ENCODE measurements around the gene CLEC18B. TPM values are rescaled to one million over a fixed set of nuclear protein-coding genes. Genes with fewer than 3 reads are reported as not detected.
"Not testable (repeated sequence)": the region's sequence is repeated elsewhere in the genome, so short reads cannot be mapped to it uniquely, and the experiment has no call there.

The CLEC18B gene
- total RNA-seq, 1 donor from 2014 or later = 0.41 TPM

DNA sequence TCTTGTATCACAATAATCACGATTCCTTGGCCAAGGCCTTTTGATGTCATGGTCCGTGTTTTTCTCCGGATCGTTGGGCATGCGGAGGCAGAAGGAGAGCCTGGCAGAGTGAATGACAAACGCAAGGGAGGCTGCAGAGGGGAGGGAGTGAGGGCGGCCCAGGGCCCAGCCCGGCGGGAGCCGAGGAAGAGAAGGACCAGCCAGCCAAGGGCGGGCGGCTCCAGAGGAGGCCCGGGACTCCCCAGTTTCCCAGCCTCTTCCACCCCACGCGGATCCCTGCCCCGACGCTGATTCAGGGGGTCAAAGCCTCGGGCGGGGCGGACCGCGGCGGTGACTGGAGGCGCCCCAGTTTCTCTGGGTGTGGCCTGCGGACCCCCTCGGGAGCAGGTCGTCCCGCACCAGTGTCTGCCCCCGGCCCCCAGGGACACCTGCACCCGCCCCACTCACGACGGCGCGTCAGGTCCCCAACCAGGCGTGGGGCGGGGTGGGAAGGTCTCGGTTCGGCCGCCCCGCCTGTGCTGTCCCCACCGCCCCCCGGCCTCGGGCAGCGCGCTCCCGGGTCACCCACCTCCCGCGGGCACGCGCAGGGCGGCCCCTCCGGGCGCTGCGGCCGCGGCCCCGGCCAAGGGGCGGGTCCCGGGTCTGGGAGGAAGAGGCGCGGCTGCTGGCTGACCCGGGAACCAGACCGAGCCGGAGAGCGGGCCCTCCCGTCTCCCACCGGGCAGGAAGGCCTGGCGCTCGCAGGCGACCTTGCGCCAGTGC, 14.5 kb downstream of the CLEC18B start:
- DNase-seq = not testable (repeated sequence)

DNA sequence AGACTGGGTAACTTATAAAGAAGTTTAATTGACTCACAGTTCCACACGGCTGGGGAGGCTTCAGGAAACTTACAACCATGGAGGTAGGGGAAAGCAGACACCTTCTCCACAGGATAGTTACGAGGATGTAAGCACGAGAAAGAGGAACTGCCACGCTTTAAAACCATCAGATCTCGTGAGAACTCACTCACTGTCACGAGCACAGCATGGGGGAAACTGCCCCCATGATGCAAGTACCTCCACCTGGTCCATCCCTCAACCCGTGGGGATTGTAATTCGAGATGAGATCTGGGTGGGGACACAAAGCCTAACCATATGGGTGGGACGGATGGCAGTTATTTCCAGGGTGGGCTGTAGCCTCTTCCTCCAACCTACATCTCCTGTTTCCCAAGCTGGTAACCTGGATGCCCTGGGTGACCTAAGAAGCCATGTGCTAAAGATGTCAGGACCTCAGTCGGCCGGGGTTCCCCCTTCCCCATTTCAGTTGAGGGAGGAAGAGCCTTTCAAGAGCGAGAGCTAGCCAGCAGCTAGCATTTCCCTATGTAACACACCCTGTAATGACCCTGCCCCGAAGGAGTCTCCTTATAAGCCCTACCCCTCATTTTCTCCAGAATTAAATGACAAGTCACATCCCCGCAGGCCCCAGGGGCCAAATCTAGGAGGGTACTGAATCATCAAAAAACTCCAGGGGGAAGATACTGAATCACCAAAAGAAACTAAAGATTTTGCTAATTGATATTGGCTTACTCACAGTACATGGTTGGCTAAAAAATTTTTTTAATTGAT, 16.9 kb downstream of the CLEC18B start:
- DNase-seq = not testable (repeated sequence)

DNA sequence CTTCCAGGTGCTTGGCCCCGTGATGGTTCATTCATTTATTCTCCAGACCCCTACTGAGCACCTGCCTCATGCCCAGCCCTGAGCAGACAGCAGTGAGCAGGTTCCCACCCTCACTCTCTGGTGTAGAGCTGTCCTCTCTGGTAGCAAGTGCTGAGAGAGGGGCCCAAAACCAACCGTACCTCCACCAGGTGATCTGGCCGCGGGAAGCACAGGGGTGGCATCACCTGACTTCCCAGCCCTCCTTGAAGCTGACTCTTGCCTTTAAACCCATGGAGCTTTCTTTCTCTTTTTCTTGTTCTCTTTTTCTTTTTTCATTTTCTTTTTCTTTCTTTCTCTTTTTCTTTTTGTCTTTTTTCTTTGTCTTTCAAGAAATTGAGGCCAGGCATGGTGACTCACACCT, 21.0 kb downstream of the CLEC18B start:
- not testable (repeated sequence) for DNase-seq

DNA sequence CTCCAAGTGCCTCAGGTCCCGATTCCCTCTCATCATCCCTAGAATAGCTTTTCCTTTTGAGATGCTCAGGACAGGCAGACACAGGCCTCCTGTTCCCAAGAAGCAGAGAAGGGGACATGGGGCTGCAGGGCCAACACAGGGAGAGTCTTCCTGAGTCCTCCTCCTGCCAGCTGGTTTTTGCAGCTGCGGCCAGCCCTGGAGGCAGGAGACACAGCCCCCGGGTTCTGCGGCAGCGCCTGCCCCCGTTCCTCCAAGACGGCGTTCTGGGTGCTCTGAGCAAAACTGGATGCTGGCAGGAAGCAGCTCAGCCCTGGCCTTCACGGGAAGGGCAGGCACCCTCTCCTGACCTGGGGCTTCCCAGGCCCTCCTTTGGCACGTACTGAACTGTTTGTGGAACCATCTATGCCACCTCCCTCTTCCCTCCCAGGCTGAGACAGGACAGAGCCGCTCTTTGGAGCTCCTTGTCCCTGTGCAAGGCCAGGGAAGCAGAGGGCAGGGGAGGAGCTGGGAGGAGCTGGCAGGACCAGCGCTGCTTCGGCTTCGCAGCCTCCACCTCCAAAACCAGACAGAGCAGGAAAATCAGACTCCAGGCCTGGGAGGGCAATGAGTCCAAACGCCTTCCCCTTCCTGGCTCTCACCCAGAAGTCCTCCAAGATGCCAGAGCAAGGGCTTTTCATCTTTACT, 22.9 kb downstream of the CLEC18B start:
- peak; percentile 21 for DNase-seq

DNA sequence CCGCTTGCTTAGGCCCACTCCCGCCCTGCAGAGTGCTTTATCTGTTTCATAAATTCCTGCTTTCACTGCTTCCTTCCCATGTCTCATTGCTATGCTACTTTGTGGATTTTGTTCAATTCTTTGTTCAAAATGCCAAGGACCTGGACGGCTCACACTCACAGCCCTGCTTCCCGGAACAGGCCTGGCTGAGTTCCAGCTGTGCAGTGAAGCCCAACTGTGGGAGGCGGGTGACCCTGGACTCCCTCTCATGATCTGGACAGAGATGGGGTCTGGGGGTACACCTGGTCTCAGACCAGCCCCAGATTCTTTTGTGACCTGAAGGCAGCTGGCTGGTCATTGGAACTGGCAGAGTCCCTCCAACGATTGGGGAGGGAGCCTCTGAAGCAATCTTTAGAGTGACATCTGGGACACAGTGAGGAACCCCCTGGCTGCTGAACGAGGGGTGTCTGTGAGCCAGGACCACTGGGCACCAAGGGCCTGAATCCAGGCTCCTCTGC, 24.7 kb downstream of the CLEC18B start:
- peak; percentile 16 for DNase-seq

DNA sequence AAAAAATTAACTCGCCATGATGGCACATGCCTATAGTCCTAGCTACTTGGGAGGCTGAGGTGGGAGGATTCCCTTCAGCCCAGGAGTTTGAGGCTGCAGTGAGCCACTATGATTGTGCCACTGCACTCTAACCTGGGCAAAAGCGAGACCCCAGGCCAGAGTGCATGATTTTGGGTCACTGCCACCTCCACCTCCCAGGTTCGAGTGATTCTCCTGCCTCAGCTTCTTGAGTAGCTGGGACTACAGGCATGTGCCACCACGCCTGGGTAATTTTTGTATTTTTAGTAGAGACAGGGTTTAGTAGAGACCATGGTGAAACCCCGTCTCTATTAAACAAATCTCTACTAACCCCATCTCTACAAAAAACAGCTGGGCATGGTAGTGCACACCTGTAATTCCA, 26.7 kb downstream of the CLEC18B start:
- not testable (repeated sequence) for DNase-seq

DNA sequence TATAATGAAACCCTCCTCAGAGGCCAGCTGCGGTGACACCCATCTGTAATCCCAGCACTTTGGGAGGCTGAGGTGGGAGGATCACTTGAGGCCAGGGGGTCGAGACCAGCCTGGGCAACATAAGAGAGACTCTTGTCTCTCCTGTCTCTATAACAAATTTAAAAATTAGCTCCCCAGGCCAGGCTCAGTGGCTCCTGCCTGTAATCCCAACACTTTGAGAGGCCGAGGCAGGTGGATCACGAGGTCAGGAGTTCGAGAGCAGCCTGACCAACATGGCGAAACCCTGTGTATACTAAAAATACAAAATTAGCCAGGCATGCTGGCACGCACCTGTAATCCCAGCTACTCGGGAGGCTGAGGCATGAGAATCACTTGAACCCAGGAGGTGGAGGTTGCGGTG, 27.1 kb downstream of the CLEC18B start:
- DNase-seq = not testable (repeated sequence)

DNA sequence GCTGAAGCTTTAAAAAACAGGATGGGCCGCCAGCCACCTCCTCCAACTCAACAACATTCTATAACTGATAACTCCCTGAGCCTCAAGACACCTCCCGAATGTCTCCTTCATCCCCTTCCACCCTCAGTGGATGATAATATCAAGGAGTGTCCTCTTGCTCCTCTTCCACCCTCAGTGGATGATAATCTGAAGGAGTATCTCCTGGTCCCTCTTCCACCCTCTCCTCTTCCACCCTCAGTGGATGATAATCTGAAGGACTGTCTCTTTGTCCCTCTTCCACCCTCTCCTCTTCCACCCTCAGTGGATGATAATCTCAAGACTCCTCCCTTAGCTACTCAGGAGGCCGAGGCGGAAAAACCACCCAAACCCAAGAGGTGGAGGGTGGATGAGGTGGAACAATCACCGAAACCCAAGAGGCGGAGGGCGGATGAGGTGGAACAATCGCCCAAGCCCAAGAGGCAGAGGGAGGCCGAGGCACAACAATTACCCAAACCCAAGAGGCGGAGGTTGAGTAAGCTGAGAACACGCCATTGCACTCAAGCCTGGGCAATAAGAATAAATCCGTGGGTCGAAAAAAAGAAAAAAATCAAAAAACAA, 29.7 kb downstream of the CLEC18B start:
- not testable (repeated sequence) for DNase-seq

DNA sequence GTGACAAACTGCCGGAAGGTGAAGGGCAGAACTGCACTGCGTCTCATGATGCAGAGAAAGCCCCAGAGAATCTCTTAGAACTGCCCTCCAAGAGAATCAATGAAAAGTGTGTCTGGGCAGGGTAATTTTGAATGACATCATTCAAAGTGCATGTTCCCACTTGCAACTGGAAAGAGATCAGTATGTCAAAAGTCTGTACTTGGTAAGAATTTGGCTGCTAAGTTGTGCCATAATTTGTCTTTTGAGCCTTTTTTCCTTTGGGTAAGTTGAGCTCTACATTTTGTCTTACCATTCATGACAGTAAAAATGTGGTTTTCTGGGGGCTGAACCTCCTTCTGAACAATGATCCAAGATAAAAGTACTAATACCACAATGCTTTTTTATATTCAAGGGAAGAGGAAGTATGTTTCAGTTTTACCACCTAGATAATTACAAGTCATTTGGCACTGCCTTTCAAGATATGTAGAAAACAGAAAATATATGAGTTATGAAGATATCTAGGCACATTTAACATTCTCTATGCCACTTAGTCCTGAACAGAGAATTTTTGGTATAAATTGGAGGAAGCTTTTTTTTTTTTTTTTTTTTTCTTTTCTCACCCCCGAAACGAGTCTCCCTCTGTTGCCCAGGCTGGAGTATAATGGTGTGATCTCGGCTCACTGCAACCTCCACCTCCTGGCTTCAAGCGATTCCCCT, 38.8 kb downstream of the CLEC18B start:
- not testable (repeated sequence) for DNase-seq

DNA sequence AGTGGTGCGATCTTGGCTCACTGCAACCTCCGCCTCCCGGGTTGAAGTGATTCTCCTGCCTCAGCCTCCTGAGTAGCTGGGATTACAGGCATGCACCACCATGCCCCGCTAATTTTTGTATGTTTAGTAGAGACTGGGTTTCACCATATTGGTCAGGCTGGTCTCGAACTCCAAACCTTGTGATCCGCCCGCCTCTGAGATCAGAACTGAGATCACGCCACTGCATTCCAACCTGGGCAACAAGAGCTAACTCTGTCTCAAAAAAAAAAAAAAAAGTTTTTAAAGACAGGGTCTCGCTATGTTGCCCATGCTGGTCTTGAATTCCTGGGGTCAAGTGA, 47.5 kb downstream of the CLEC18B start:
- not testable (repeated sequence) for DNase-seq

DNA sequence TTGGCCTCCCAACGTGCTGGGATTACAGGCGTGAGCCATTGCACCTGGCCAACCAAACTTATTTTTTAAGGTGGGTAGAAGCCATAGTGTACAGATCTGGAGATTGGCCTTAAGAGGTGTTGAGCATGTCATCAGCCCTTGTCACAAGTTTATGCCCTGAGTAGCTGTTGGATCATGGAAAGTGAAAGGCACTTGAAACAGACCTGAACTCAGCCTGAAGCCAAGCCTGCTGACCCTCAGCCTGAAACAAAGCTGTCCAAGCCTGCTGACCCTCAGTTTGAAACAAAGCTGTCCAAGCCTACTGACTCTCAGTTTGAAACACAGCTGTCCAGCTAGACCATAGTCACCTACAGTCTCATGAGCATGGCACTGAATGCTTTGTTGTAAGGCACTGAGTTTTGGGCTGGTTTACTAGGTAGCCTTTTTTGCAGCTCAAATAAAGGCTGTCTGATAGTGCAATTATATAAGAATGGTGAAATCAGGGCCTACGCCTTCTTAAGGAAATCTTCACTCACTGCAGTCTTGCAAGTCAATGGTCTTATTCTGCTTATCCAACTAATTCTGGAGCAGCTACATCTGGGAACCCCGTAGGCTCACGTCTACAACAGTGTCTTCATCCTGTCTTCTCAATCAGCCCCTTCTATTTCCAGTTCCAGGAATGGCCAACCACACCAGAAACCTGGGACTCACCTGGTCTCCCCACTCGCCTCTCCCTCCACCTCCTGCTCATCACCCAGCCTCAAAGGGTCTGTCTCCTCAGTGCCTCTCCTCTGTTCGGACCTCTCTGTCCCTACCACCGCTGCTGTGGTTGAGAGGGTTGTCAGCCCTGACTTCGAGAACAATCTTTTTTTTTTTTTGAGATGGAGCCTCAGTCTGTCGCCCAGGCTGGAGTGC, 48.1 kb downstream of the CLEC18B start:
- DNase-seq = no peak

DNA sequence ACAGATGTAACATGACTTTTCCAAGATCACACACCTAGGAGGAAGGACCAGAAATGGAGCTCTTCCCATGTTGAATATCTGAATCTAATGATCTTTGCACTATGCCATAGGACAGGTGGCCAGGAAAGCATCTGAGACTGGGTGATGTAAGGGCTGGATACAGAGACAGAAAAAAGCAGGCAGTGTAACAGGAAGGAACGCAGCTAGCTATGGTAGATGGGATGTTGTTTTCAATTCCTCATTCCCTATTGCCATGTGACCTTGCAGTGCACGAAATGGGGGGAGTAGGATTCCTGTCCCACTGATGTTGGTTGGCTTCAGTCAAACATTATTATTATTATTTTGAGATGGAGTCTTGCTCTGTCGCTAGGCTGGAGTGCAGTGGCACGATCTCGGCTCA, 48.9 kb downstream of the CLEC18B start:
- DNase-seq = no peak

DNA sequence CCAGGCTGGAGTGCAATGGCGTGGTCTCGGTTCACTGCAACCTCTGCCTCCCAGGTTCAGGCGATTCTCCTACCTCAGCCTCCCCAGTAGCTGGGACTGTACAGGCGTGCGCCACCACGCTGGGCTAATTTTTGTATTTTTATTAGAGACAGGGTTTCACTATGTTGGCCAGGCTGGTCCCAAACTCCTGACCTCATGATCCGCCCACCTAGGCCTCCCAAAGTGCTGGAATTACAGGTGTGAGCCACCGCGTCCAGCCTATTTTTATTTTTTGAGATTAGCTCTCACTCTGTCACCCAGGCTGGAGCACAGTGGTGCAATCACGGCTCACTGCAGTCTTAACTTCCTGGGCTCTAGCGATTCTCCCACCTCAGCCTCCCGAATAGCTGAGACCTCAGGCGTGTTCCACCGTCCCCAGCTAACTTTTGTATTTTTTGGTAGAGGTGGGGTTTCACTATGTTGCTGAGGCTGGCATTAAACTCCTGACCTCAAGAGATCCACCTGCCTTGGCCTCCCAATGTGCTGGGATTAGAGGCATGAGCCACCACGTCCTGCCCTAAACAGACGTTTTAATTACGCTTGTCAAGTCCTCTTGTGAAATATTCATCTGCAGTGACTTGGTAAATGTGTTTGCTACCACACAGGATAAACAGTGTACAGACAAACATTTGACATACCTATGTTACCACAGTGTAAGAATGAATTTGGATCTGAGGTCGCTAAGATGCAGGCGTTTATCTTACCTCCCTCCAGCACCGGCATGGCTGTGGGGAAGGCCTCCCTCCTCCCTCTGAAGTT, 50.7 kb downstream of the CLEC18B start:
- DNase-seq = not testable (repeated sequence)

DNA sequence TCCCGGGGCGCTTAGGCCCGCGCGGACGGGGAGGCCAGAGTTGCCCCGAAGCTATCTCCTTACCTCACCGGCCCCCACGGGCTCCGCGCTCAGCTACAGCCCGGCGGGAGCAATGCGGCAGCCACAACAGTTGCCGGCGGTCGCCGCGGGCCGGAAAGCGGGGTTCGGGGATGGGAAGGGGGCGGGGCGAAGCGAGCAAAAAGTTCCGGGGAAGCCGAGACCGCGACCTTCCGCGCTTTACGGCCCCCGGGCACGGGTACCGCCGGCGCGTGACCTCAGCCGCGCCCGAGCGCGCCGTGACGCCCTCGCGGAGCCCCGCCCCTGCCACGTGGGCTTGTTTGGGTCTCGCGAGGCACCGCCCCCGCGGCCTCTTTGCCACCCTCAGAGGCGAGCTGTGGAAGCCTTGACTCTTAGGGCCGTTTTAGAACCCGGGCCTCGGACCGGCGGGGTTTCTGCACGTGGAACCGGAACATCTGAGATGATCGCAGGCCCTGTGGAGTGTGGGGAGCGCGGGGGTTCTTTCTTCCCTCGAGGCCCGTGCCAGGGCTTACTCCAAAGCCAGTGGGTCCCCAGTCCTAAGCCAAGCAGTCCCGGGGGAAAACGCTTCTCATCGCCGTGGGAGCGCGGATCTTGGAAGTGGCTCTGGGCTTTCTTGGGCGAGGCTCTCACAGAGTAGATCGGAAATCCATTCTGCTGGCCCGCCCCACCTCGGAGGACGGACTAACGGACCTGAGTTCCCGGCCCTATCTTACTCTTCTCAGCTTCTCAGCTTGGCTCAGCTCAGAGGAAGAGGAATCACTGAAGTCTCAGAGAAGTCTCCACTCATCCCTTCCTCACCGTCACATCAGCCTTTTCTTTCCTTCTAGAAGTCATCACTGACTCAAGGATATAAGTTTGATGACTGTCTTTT, 53.0 kb downstream of the CLEC18B start:
- peak; percentile 96 for DNase-seq

DNA sequence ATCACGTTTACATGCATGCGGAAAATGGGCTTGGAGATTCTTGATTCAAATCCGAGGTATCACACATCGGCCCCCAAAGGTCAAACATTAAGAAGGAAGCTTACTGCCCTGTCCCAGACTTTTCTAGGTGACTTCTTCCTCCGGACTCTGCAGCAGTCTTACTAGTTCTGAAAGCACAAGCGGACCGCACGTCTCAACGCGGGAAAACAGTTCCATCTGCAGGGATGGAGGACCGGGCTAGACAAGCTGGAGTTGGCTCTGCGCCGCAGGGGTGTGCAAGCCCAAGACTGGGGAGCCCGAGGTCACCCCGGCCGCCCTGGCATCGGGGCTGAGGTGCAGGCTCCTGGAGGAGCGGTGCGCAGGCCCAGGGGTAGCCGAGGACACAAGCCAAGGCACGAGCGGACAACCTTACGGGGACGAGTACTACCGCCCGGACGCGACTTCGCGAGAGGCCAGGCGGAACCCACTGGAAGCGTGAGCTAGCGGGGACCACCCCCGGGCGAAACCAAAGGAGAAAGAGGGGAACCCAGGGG, 53.7 kb downstream of the CLEC18B start:
- DNase-seq = peak; percentile 28

DNA sequence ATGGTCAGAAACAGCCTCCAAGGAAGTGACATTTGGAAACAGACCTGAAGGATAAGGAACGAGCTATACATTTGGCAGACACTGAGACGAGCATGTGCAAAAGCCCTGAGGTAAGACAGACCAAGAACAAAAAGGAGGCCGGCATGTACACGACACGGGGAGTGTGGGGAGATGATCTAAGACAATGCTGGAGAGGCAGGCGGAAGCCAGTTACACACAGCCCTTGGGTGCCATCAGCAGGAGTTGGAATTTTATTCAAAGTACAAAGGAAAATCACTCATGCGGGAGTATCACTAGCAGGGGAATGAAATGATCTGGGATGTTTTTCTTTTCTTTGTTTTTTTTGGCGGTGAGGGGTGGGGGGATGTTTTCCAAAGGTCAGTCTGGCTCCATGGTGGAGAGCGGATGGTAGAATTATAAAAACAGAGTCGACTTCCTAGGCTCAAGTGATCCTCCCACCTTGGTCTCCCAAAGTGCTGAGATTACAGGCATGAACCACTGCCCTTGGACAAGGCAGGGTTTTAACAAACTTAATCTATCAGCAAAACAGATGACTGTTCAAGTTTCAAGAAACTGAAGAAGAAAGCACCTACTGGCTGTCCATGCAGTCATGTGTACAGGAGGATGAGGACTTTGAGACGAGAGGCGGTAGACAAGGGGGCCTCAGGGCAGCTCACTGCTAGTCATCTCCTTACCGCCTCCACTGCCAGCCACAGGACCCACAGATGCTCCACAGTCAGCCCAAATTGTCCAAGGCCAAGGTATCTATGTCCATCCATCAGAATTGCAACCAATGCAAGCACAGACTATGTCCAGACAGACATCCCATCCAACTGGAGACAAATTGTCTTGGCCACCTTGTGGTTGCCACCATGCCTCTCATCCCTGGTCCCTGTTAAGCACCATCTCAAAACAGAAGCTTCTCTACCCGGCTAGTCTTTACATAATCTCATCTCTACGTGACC, 59.4 kb downstream of the CLEC18B start:
- not testable (repeated sequence) for DNase-seq
